HepG2 (cell line): ENCODE measurements around the gene DNM1. TPM values are rescaled to one million over a fixed set of nuclear protein-coding genes. Genes with fewer than 3 reads are reported as not detected.
A peak's percentile ranks its signal among the peaks of the same experiment; 100 is the strongest.

Experiments
- CHCHD3 ChIP-seq: sonication (generic); formaldehyde crosslinking; IDR thresholded peaks from 2 replicates; pipeline ENCODE4 v1.8.0; 2022; ENCODE audit warnings: mild to moderate bottlenecking, missing genetic modification reagents, moderate library complexity
- JUND ChIP-seq: sonication (generic); formaldehyde crosslinking; IDR thresholded peaks from 2 replicates; pipeline ENCODE4 v1.8.0; 2022; ENCODE audit warnings: mild to moderate bottlenecking, missing genetic modification reagents
- NFE2L1 ChIP-seq: sonication (generic); formaldehyde crosslinking; IDR thresholded peaks from 2 replicates; pipeline ENCODE4 v1.4.0; 2020; ENCODE audit warnings: missing genetic modification reagents, mild to moderate bottlenecking, borderline replicate concordance
- PCBP1 ChIP-seq: fragments of 200-400 bp; formaldehyde crosslinking; IDR thresholded peaks from 2 replicates; pipeline ENCODE4 v1.6.1; 2017; ENCODE audit warnings: mild to moderate bottlenecking, low read depth, low read length, borderline replicate concordance
- RBAK ChIP-seq: sonication (generic); formaldehyde crosslinking; IDR thresholded peaks from 2 replicates; pipeline ENCODE4 v1.5.1; 2020; ENCODE audit warnings: mild to moderate bottlenecking, missing genetic modification reagents
- TAF1 ChIP-seq: sonication (generic); formaldehyde crosslinking; IDR thresholded peaks from 2 replicates; pipeline ENCODE4 v1.4.0; 2020; ENCODE audit warnings: missing genetic modification reagents
- ZFP62 ChIP-seq: sonication (generic); formaldehyde crosslinking; IDR thresholded peaks from 2 replicates; pipeline ENCODE4 v1.4.0; 2020; ENCODE audit warnings: missing genetic modification reagents
- ZFP82 ChIP-seq: sonication (generic); formaldehyde crosslinking; IDR thresholded peaks from 2 replicates; pipeline ENCODE4 v1.5.1; 2020; ENCODE audit warnings: mild to moderate bottlenecking, missing genetic modification reagents, borderline replicate concordance
- ZNF160 ChIP-seq: sonication (generic); formaldehyde crosslinking; IDR thresholded peaks from 2 replicates; pipeline ENCODE4 v1.8.0; 2022; ENCODE audit warnings: mild to moderate bottlenecking, inconsistent platforms, missing genetic modification reagents
- ZNF256 ChIP-seq: sonication (generic); formaldehyde crosslinking; conservative IDR thresholded peaks from 2 replicates; pipeline ENCODE4 v1.4.0; 2020; ENCODE audit warnings: missing genetic modification reagents
- ZNF282 ChIP-seq: fragments of 450-650 bp; IDR thresholded peaks from 2 replicates; pipeline ENCODE4 v1.6.1; 2018; ENCODE audit not compliant: partially characterized antibody
- ZNF619 ChIP-seq: sonication (generic); formaldehyde crosslinking; IDR thresholded peaks from 2 replicates; pipeline ENCODE4 v1.4.0; 2020; ENCODE audit warnings: mild to moderate bottlenecking, missing genetic modification reagents
- ZNF7 ChIP-seq: IDR thresholded peaks from 2 replicates; pipeline ENCODE4 v1.6.1; 2016; ENCODE audit warnings: missing biosample characterization, missing genetic modification reagents
- ZNF720 ChIP-seq: sonication (generic); formaldehyde crosslinking; IDR thresholded peaks from 2 replicates; pipeline ENCODE4 v1.4.0; 2020; ENCODE audit warnings: missing genetic modification reagents
- ZNF746 ChIP-seq: sonication (generic); formaldehyde crosslinking; IDR thresholded peaks from 2 replicates; pipeline ENCODE4 v1.8.0; 2022; ENCODE audit warnings: mild to moderate bottlenecking, missing genetic modification reagents
- ZNF777 ChIP-seq: sonication (generic); formaldehyde crosslinking; IDR thresholded peaks from 2 replicates; pipeline ENCODE4 v1.4.0; 2020; ENCODE audit warnings: missing genetic modification reagents
- polyA plus RNA-seq, 8 experiments: library from polyadenylated mRNA; depleted of rRNA in 3 of 8; stranded (reverse) in 7 of 8; unstranded in 1 of 8; fragments of >200 nt; fragmentation: Illumina TruSeq in 4 of 8; extraction: Trizol in 4 of 8; gene quantifications; 2 replicates each; pipeline versions ENCODE4 v1.2.1 to v1.2.3, GENCODE V29; 2011 to 2016; ENCODE audit warnings: low read depth in 4 of 8, missing spikeins in 1 of 8, mixed read lengths in 1 of 8; ENCODE audit not compliant: insufficient read depth in 1 of 8
- total RNA-seq, 5 experiments: library from RNA; depleted of rRNA; stranded (reverse); fragments of >200 nt; fragmentation: Illumina TruSeq; extraction: Trizol; gene quantifications; 2 replicates each; pipeline ENCODE4 v1.2.3, GENCODE V29; 2016; ENCODE audit warnings: low read depth in 1 of 5
- TF ChIP-seq, protein P1 (sequence below): sonication (generic); formaldehyde crosslinking; IDR thresholded peaks from 2 replicates; pipeline ENCODE4 v1.4.0; 2020; ENCODE audit warnings: mild to moderate bottlenecking, missing genetic modification reagents
- TF ChIP-seq, protein P2 (sequence below): sonication (generic); formaldehyde crosslinking; IDR thresholded peaks from 2 replicates; pipeline ENCODE4 v1.5.1; 2020; ENCODE audit warnings: missing genetic modification reagents, mild to moderate bottlenecking, borderline replicate concordance
- TF ChIP-seq, protein P3 (sequence below): IDR thresholded peaks from 2 replicates; pipeline ENCODE4 v1.4.0; 2020; ENCODE audit warnings: mild to moderate bottlenecking, missing genetic modification reagents
- TF ChIP-seq, protein P4 (sequence below): sonication (generic); formaldehyde crosslinking; IDR thresholded peaks from 2 replicates; pipeline ENCODE4 v1.5.1; 2020; ENCODE audit warnings: mild to moderate bottlenecking, missing genetic modification reagents, moderate library complexity
- TF ChIP-seq, protein P5 (sequence below): IDR thresholded peaks from 2 replicates; pipeline ENCODE4 v1.6.1; 2016; ENCODE audit warnings: missing compliant biosample characterization, missing genetic modification reagents, borderline replicate concordance
- TF ChIP-seq, protein P6 (sequence below): IDR thresholded peaks from 2 replicates; pipeline ENCODE4 v1.6.1; 2016

Gene DNM1
- total and polyA plus RNA-seq, 2 of the 13 experiments (the other 11 are each of a cell fraction or from before 2014, with no cell fraction given): 0.13 to 0.58 TPM

DNA sequence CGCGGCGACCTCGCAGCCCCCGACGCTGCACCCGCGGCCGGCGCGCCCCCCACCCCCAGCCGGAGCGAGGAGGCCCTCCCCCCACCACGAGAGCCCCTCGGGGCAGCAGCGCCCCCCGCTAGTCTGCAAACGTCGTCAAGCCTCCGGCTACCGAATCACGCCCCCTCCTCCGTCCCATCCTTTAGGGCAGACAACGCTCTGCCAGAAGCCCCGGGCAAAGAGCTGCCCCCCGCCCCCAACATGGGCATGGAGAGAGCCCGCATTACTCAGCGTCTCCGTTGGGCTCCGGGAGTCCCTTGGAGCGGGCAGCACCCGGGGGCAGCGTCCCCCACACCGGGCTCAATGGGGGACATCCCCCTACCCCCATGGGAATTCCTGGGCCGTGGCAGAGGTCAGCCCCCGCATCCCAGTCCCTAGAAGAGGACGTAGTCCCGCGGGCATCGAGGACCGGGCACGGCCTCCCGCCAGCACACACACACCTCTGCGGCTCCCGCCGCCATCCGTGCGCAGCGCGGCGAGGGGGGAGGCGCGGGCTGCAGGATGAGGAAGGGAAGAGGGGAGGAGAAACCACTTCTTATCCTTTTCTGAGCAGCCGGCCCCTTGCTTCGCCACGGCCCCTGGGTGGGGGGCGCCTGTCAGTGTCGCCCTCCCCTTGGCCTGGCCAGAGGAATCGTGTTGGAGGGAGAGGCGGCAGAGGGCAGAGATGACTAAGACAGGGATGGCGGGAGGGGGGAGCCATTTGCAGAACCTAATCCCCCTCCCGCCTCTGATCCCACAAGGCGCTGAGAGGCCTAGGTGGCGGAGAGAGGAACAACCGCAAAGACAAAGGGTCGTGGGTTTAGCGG is 750 bp downstream of the DNM1 start (continued):
- TF ChIP-seq ZNF282 (no peak), JUND (no peak), ZFP62 (no peak), PCBP1 (no peak), NFE2L1 (CRISPR knock-in tag) (no peak), RBAK (no peak), ZNF746 (CRISPR knock-in tag) (no peak), ZNF160 (no peak), ZNF619 (CRISPR knock-in tag) (no peak), ZNF777 (CRISPR knock-in tag) (no peak; the same call in 1 of the 2 replicates), CHCHD3 (CRISPR knock-in tag) (no peak), ZNF256 (CRISPR knock-in tag) (no peak), ZNF720 (CRISPR knock-in tag) (no peak), ZFP82 (CRISPR knock-in tag) (0 out of 2 replicates have a peak, but pooled peaks have one; percentile 17), ZNF7 (peak; percentile 27; the same call in 1 of the 2 replicates), TAF1 (CRISPR knock-in tag) (no peak)
- TF ChIP-seq, protein P1, sequence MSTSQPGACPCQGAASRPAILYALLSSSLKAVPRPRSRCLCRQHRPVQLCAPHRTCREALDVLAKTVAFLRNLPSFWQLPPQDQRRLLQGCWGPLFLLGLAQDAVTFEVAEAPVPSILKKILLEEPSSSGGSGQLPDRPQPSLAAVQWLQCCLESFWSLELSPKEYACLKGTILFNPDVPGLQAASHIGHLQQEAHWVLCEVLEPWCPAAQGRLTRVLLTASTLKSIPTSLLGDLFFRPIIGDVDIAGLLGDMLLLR (CRISPR knock-in tag): no peak
- TF ChIP-seq, protein P2, sequence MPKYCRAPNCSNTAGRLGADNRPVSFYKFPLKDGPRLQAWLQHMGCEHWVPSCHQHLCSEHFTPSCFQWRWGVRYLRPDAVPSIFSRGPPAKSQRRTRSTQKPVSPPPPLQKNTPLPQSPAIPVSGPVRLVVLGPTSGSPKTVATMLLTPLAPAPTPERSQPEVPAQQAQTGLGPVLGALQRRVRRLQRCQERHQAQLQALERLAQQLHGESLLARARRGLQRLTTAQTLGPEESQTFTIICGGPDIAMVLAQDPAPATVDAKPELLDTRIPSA (CRISPR knock-in tag): no peak
- TF ChIP-seq, protein P3, sequence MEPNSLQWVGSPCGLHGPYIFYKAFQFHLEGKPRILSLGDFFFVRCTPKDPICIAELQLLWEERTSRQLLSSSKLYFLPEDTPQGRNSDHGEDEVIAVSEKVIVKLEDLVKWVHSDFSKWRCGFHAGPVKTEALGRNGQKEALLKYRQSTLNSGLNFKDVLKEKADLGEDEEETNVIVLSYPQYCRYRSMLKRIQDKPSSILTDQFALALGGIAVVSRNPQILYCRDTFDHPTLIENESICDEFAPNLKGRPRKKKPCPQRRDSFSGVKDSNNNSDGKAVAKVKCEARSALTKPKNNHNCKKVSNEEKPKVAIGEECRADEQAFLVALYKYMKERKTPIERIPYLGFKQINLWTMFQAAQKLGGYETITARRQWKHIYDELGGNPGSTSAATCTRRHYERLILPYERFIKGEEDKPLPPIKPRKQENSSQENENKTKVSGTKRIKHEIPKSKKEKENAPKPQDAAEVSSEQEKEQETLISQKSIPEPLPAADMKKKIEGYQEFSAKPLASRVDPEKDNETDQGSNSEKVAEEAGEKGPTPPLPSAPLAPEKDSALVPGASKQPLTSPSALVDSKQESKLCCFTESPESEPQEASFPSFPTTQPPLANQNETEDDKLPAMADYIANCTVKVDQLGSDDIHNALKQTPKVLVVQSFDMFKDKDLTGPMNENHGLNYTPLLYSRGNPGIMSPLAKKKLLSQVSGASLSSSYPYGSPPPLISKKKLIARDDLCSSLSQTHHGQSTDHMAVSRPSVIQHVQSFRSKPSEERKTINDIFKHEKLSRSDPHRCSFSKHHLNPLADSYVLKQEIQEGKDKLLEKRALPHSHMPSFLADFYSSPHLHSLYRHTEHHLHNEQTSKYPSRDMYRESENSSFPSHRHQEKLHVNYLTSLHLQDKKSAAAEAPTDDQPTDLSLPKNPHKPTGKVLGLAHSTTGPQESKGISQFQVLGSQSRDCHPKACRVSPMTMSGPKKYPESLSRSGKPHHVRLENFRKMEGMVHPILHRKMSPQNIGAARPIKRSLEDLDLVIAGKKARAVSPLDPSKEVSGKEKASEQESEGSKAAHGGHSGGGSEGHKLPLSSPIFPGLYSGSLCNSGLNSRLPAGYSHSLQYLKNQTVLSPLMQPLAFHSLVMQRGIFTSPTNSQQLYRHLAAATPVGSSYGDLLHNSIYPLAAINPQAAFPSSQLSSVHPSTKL (CRISPR knock-in tag): no peak
- TF ChIP-seq, protein P4, sequence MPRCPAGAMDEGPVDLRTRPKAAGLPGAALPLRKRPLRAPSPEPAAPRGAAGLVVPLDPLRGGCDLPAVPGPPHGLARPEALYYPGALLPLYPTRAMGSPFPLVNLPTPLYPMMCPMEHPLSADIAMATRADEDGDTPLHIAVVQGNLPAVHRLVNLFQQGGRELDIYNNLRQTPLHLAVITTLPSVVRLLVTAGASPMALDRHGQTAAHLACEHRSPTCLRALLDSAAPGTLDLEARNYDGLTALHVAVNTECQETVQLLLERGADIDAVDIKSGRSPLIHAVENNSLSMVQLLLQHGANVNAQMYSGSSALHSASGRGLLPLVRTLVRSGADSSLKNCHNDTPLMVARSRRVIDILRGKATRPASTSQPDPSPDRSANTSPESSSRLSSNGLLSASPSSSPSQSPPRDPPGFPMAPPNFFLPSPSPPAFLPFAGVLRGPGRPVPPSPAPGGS (CRISPR knock-in tag): no peak
- TF ChIP-seq, protein P5, sequence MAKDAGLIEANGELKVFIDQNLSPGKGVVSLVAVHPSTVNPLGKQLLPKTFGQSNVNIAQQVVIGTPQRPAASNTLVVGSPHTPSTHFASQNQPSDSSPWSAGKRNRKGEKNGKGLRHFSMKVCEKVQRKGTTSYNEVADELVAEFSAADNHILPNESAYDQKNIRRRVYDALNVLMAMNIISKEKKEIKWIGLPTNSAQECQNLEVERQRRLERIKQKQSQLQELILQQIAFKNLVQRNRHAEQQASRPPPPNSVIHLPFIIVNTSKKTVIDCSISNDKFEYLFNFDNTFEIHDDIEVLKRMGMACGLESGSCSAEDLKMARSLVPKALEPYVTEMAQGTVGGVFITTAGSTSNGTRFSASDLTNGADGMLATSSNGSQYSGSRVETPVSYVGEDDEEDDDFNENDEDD: peak; percentile 36; the same call in 1 of the 2 replicates
- TF ChIP-seq, protein P6, sequence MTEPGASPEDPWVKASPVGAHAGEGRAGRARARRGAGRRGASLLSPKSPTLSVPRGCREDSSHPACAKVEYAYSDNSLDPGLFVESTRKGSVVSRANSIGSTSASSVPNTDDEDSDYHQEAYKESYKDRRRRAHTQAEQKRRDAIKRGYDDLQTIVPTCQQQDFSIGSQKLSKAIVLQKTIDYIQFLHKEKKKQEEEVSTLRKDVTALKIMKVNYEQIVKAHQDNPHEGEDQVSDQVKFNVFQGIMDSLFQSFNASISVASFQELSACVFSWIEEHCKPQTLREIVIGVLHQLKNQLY (CRISPR knock-in tag): no peak
